Measurements from ENCODE around the gene KRTAP13-3.

The KRTAP13-3 gene

GRCh38 chr21:30430170-30430655 lies 4.5 kb upstream of the KRTAP13-3 start, which contains the start of gene KRTAP13-4:
Gene KRTAP13-4, plus strand, starts transcription at chr21:30430220. Its CDS starts 56 bp downstream, at chr21:30430276.
- Histone ChIP-seq H3K4me3 (ENCODE audit: insufficient read depth, low read depth, low read length, poor library complexity, severe bottlenecking) (no peak within 1 kb of the TSS), H3K4me1 (ENCODE audit: control insufficient read depth, insufficient read depth, low read length, poor library complexity, severe bottlenecking) (no peaks in the 10 kb centered on the region), H3K9me3 (ENCODE audit: control insufficient read depth, low read length) (no peaks in the 10 kb centered on the region), H3K27ac (ENCODE audit: insufficient read depth, low read length, poor library complexity, severe bottlenecking) (no peak within 1 kb of the TSS), H3K27me3 (replicated peaks; ENCODE audit: control insufficient read depth, insufficient read depth, low read length, poor library complexity, severe bottlenecking) (no peaks in the 10 kb centered on the region), H3K36me3 (ENCODE audit: control insufficient read depth, insufficient read depth, low read length) (no peaks in the 10 kb centered on the region)
- DNase-seq: no peak

GRCh38 chr21:30426731-30427130 lies 1.0 kb upstream of the KRTAP13-3 start:
- Histone ChIP-seq H3K27ac (ENCODE audit: insufficient read depth, low read length, poor library complexity, severe bottlenecking) (no peak overlapping the region), H3K4me1 (ENCODE audit: control insufficient read depth, insufficient read depth, low read length, poor library complexity, severe bottlenecking) (no peaks in the 10 kb centered on the region), H3K9me3 (ENCODE audit: control insufficient read depth, low read length) (no peaks in the 10 kb centered on the region), H3K36me3 (ENCODE audit: control insufficient read depth, insufficient read depth, low read length) (no peaks in the 10 kb centered on the region), H3K27me3 (replicated peaks; ENCODE audit: control insufficient read depth, insufficient read depth, low read length, poor library complexity, severe bottlenecking) (no peaks in the 10 kb centered on the region), H3K4me3 (ENCODE audit: insufficient read depth, low read depth, low read length, poor library complexity, severe bottlenecking) (no peak overlapping the region)
- no peak for DNase-seq

- Histone ChIP-seq H3K27ac (ENCODE audit: insufficient read depth, low read length, poor library complexity, severe bottlenecking) (no peak overlapping the region), H3K4me1 (ENCODE audit: control insufficient read depth, insufficient read depth, low read length, poor library complexity, severe bottlenecking) (no peaks in the 10 kb centered on the region), H3K9me3 (ENCODE audit: control insufficient read depth, low read length) (no peaks in the 10 kb centered on the region), H3K27me3 (replicated peaks; ENCODE audit: control insufficient read depth, insufficient read depth, low read length, poor library complexity, severe bottlenecking) (no peaks in the 10 kb centered on the region), H3K36me3 (ENCODE audit: control insufficient read depth, insufficient read depth, low read length) (no peaks in the 10 kb centered on the region), H3K4me3 (ENCODE audit: insufficient read depth, low read depth, low read length, poor library complexity, severe bottlenecking) (no peak overlapping the region)
- no peak for DNase-seq
Measured at GRCh38 chr21:30415993-30416392, 9.7 kb downstream of the KRTAP13-3 start.

GRCh38 chr21:30408782-30409494 lies 16.8 kb downstream of the KRTAP13-3 start:
- H3K27ac ChIP-seq (ENCODE audit: insufficient read depth, low read length, poor library complexity, severe bottlenecking): no peak overlapping the region
- H3K4me1 ChIP-seq (ENCODE audit: control insufficient read depth, insufficient read depth, low read length, poor library complexity, severe bottlenecking): no peaks in the 10 kb centered on the region
- DNase-seq: no peak
- no peaks in the 10 kb centered on the region for H3K36me3 ChIP-seq (ENCODE audit: control insufficient read depth, insufficient read depth, low read length)
- no peak overlapping the region for H3K4me3 ChIP-seq (ENCODE audit: insufficient read depth, low read depth, low read length, poor library complexity, severe bottlenecking)
- H3K9me3 ChIP-seq (ENCODE audit: control insufficient read depth, low read length): no peaks in the 10 kb centered on the region
- no peaks in the 10 kb centered on the region for H3K27me3 ChIP-seq (replicated peaks; ENCODE audit: control insufficient read depth, insufficient read depth, low read length, poor library complexity, severe bottlenecking)

GRCh38 chr21:30395731-30396130 lies 30.0 kb downstream of the KRTAP13-3 start, which contains the start of gene KRTAP13-1:
Gene KRTAP13-1, plus strand, starts transcription at chr21:30396031. Its CDS starts 56 bp downstream, at chr21:30396087.
- H3K9me3 ChIP-seq (ENCODE audit: control insufficient read depth, low read length): no peaks in the 10 kb centered on the region
- no peak for DNase-seq
- H3K27me3 ChIP-seq (replicated peaks; ENCODE audit: control insufficient read depth, insufficient read depth, low read length, poor library complexity, severe bottlenecking): no peaks in the 10 kb centered on the region
- no peaks in the 10 kb centered on the region for H3K36me3 ChIP-seq (ENCODE audit: control insufficient read depth, insufficient read depth, low read length)
- no peak within 1 kb of the TSS for H3K27ac ChIP-seq (ENCODE audit: insufficient read depth, low read length, poor library complexity, severe bottlenecking)
- no peak within 1 kb of the TSS for H3K4me3 ChIP-seq (ENCODE audit: insufficient read depth, low read depth, low read length, poor library complexity, severe bottlenecking)
- H3K4me1 ChIP-seq (ENCODE audit: control insufficient read depth, insufficient read depth, low read length, poor library complexity, severe bottlenecking): no peaks in the 10 kb centered on the region

GRCh38 chr21:30391492-30392025 lies 34.2 kb downstream of the KRTAP13-3 start:
- Histone ChIP-seq H3K4me1 (ENCODE audit: control insufficient read depth, insufficient read depth, low read length, poor library complexity, severe bottlenecking) (no peaks in the 10 kb centered on the region), H3K9me3 (ENCODE audit: control insufficient read depth, low read length) (no peaks in the 10 kb centered on the region), H3K36me3 (ENCODE audit: control insufficient read depth, insufficient read depth, low read length) (no peaks in the 10 kb centered on the region), H3K27me3 (replicated peaks; ENCODE audit: control insufficient read depth, insufficient read depth, low read length, poor library complexity, severe bottlenecking) (no peaks in the 10 kb centered on the region), H3K4me3 (ENCODE audit: insufficient read depth, low read depth, low read length, poor library complexity, severe bottlenecking) (no peak overlapping the region), H3K27ac (ENCODE audit: insufficient read depth, low read length, poor library complexity, severe bottlenecking) (no peak overlapping the region)
- DNase-seq: no peak

GRCh38 chr21:30382201-30382600 lies 43.5 kb downstream of the KRTAP13-3 start:
- H3K27ac ChIP-seq (ENCODE audit: insufficient read depth, low read length, poor library complexity, severe bottlenecking): no peak overlapping the region
- no peaks in the 10 kb centered on the region for H3K4me1 ChIP-seq (ENCODE audit: control insufficient read depth, insufficient read depth, low read length, poor library complexity, severe bottlenecking)
- no peaks in the 10 kb centered on the region for H3K27me3 ChIP-seq (replicated peaks; ENCODE audit: control insufficient read depth, insufficient read depth, low read length, poor library complexity, severe bottlenecking)
- H3K36me3 ChIP-seq (ENCODE audit: control insufficient read depth, insufficient read depth, low read length): no peaks in the 10 kb centered on the region
- no peak for DNase-seq
- no peak overlapping the region for H3K4me3 ChIP-seq (ENCODE audit: insufficient read depth, low read depth, low read length, poor library complexity, severe bottlenecking)
- no peaks in the 10 kb centered on the region for H3K9me3 ChIP-seq (ENCODE audit: control insufficient read depth, low read length)
